BJ (cell line): ENCODE measurements around the gene ENOX2. TPM values are rescaled to one million over a fixed set of nuclear protein-coding genes. Genes with fewer than 3 reads are reported as not detected.

Source experiments
- CTCF ChIA-PET: fragments of 350-600 bp; formaldehyde crosslinking; extraction: SDS; loops from one replicate; lab custom pipeline; 2021; ENCODE audit warnings: antibody characterized with exemption, inconsistent platforms; lab: Yijun Ruan, JAX
- POLR2A ChIA-PET: fragments of 300-600 bp; sonication (Branson Sonifier 250); formaldehyde crosslinking; extraction: SDS; loops from one replicate; lab custom pipeline; 2021; ENCODE audit warnings: antibody characterized with exemption; lab: Charles Lee
- DNase-seq: peaks from one replicate; pipeline ENCODE4 v3.0.0-alpha.2; 2011; ENCODE audit warnings: low read depth
- H3K27me3 ChIP-seq: 2 replicates; pipeline ENCODE4 v1.6.0; 2011; ENCODE audit warnings: low read length; ENCODE audit not compliant: control insufficient read depth, insufficient read depth
- H3K36me3 ChIP-seq: 2 replicates; pipeline ENCODE4 v1.5.1; 2011; ENCODE audit warnings: low read length; ENCODE audit not compliant: control insufficient read depth, insufficient read depth
- H3K4me3 ChIP-seq: 2 replicates; pipeline ENCODE4 v1.5.1; 2011; ENCODE audit warnings: low read depth, mild to moderate bottlenecking, control low read depth, low read length
- CTCF ChIP-seq: IDR thresholded peaks from 2 replicates; pipeline ENCODE4 v1.5.1; 2011; ENCODE audit warnings: low read depth, mild to moderate bottlenecking, control low read depth, inconsistent platforms, low read length, moderate library complexity; ENCODE audit not compliant: insufficient read depth
- polyA plus RNA-seq: library from polyadenylated mRNA; depleted of rRNA; stranded (reverse); fragments of >200 nt; gene quantifications from 2 replicates; pipeline ENCODE4 v1.2.3, GENCODE V29; 2011

ENOX2 gene
- polyA plus RNA-seq, 1 experiment = 17.5 TPM

GRCh38 chrX:130909469-130910136 is 6.6 kb upstream of the ENOX2 start:
- CTCF ChIA-PET = interaction anchor here (1.3 to 1.4 kb wide), 2 partner anchors 516 to 579 kb away, joined by 4 read pairs; no protein-coding TSS in a partner anchor
- H3K27me3 ChIP-seq = no peaks in the 10 kb centered on the region; the same call in 1 of the 2 replicates
- TF ChIP-seq CTCF = no peak
- POLR2A ChIA-PET = no interaction called here
- no peak overlapping the region for H3K4me3 ChIP-seq
- H3K36me3 ChIP-seq = no peaks in the 10 kb centered on the region
- DNase-seq = no peak

- TF ChIP-seq CTCF = no peak
- ChIA-PET CTCF (interaction anchor here (0.7 to 1.1 kb wide), 2 partner anchors 8 to 513 kb away, joined by 3 read pairs; no protein-coding TSS in a partner anchor), POLR2A (no interaction called here)
- no peak for DNase-seq
- Histone ChIP-seq H3K27me3 (no peaks in the 10 kb centered on the region; the same call in 1 of the 2 replicates), H3K4me3 (no peak overlapping the region), H3K36me3 (no peaks in the 10 kb centered on the region)
Measured at GRCh38 chrX:130906776-130907175, 3.8 kb upstream of the ENOX2 start.

DNA sequence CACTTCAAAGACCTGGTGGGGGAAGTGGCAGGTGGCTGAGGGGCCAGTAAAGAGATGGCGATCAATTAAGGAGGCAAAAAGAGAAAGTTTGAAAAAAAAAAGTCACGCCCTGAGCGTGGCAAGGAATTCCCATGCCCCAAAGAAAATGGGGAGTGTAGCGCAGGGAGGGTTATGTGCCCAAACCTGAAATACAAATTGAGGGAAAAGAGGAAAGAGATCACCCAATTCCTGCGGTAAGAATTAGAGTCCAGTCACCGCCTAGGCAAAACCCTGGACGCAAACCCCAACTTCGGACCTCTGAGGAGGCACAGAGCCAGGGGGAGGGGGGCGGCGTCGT is 595 bp downstream of the ENOX2 start:
- no peaks in the 10 kb centered on the region for H3K27me3 ChIP-seq
- no peak for TF ChIP-seq CTCF
- POLR2A ChIA-PET = no interaction called here
- CTCF ChIA-PET = no interaction called here
- H3K36me3 ChIP-seq = peaks cover 1% of the 10 kb centered on the region; the same call in 1 of the 2 replicates
- DNase-seq = no peak
- H3K4me3 ChIP-seq = peak overlapping the region; percentile 73

- DNase-seq = no peak
- H3K4me3 ChIP-seq = no peak overlapping the region
- ChIA-PET POLR2A (no interaction called here), CTCF (interaction anchor here (1.3 kb wide), 1 partner anchor 365 kb away, joined by 3 read pairs; no protein-coding TSS in a partner anchor)
- no peak for TF ChIP-seq CTCF
- peaks cover 1% of the 10 kb centered on the region; the same call in 1 of the 2 replicates for H3K36me3 ChIP-seq
- H3K27me3 ChIP-seq = no peaks in the 10 kb centered on the region
Measured at GRCh38 chrX:130896802-130897501, 6.1 kb downstream of the ENOX2 start.

- POLR2A ChIA-PET = no interaction called here
- peaks cover 1% of the 10 kb centered on the region; the same call in 1 of the 2 replicates for H3K36me3 ChIP-seq
- no peak for DNase-seq
- no peak overlapping the region for H3K4me3 ChIP-seq
- H3K27me3 ChIP-seq = no peaks in the 10 kb centered on the region
- no peak for TF ChIP-seq CTCF
- CTCF ChIA-PET = interaction anchor here (1.1 kb wide), 1 partner anchor 10 kb away, joined by 3 read pairs; no protein-coding TSS in a partner anchor
Measured at GRCh38 chrX:130896026-130896425, 7.0 kb downstream of the ENOX2 start.
